HepG2 (cell line): Measurements from ENCODE around the gene THOC2. TPM values are rescaled to one million over a fixed set of nuclear protein-coding genes. Genes with fewer than 3 reads are reported as not detected.

Source experiments
- ATAC-seq: fragments of 200-7000 bp; cut with Tn5 transposase; 3 replicates; pipeline ENCODE4 v1.9.1; 2020; ENCODE audit warnings: mild to moderate bottlenecking, moderate library complexity
- BruUV-seq: library from RNA; stranded (reverse); fragments of 400-500 nt; replicated peaks from 2 replicates; lab custom pipeline; 2021; lab: Mats Ljungman, UMichigan
- CTCF ChIA-PET: fragments of 300-600 bp; formaldehyde crosslinking; extraction: SDS; loops from one replicate; lab custom pipeline; 2021; ENCODE audit warnings: low total read pairs, inconsistent platforms, low intra/inter-chr PET ratio; lab: Yijun Ruan, JAX
- POLR2A ChIA-PET: fragments of 350-600 bp; sonication (Branson Sonifier 250); formaldehyde crosslinking; loops from one replicate; lab custom pipeline; 2020; ENCODE audit warnings: antibody characterized with exemption, inconsistent platforms; lab: Yijun Ruan, JAX
- DNase-seq: peaks from one replicate; pipeline ENCODE4 v3.0.0-alpha.2; 2015; ENCODE audit warnings: low spot score
- FAIRE-seq: peaks from 3 replicates; lab custom pipeline; 2011; peaks lifted over from hg19 to GRCh38; lab: Jason Lieb, UNC
- H2AFZ ChIP-seq: one replicate; pipeline ENCODE4 v1.6.1; 2011; ENCODE audit warnings: low read length, inconsistent platforms
- H3K27ac ChIP-seq: fragments of 300-600 bp; 3 replicates; pipeline ENCODE4 v1.8.0; 2011; ENCODE audit warnings: mixed run types, mild to moderate bottlenecking, mixed read lengths, low read length, inconsistent platforms; ENCODE audit not compliant: insufficient read depth; ENCODE audit errors: extremely low read length
- H3K27me3 ChIP-seq, 2 experiments: fragments of 200-600 bp in 1 of 2; 2 replicates in 1 of 2; 3 replicates in 1 of 2; pipeline versions ENCODE4 v1.6.0 to v1.8.0; 2011; ENCODE audit warnings: low read length in 2 of 2, mild to moderate bottlenecking in 2 of 2, moderate library complexity in 2 of 2, inconsistent platforms in 1 of 2; ENCODE audit not compliant: insufficient read depth in 2 of 2, control insufficient read depth in 1 of 2
- H3K36me3 ChIP-seq, 2 experiments: fragments of 200-600 bp in 1 of 2; replicated peaks in 1 of 2; 2 replicates in 1 of 2; 3 replicates in 1 of 2; pipeline versions ENCODE4 v1.5.1 to v1.8.0; 2011; ENCODE audit warnings: low read length in 2 of 2, inconsistent platforms in 1 of 2; ENCODE audit not compliant: insufficient read depth in 2 of 2, control insufficient read depth in 1 of 2
- H3K4me1 ChIP-seq: 2 replicates; pipeline ENCODE4 v1.5.1; 2012; ENCODE audit warnings: low read length, inconsistent platforms; ENCODE audit not compliant: insufficient read depth
- H3K4me2 ChIP-seq: 2 replicates; pipeline ENCODE4 v1.6.0; 2011; ENCODE audit warnings: low read depth, low read length, inconsistent platforms
- H3K4me3 ChIP-seq, 3 experiments: fragments of 200-600 bp in 1 of 3; sonication (generic), shearing (Covaris generic) in 1 of 3; replicated peaks in 1 of 3; 2 replicates each; pipeline ENCODE4 v1.5.1; 2011 to 2016; ENCODE audit warnings: low read length in 3 of 3, inconsistent platforms in 2 of 3, low read depth in 2 of 3, mild to moderate bottlenecking in 2 of 3, control low read depth in 1 of 3, mixed read lengths in 1 of 3; ENCODE audit not compliant: insufficient read depth in 1 of 3
- H3K79me2 ChIP-seq: one replicate; pipeline ENCODE4 v1.6.1; 2011; ENCODE audit warnings: low read length, inconsistent platforms; ENCODE audit not compliant: insufficient read depth
- H3K9ac ChIP-seq: 2 replicates; pipeline ENCODE4 v1.6.0; 2011; ENCODE audit warnings: mild to moderate bottlenecking, low read depth, low read length, inconsistent platforms; ENCODE audit not compliant: insufficient read depth
- H3K9me3 ChIP-seq: 2 replicates; pipeline ENCODE4 v1.5.1; 2012; ENCODE audit warnings: mild to moderate bottlenecking, low read length
- H4K20me1 ChIP-seq: 2 replicates; pipeline ENCODE4 v1.6.0; 2011; ENCODE audit warnings: inconsistent platforms, mild to moderate bottlenecking, low read length, moderate library complexity; ENCODE audit not compliant: insufficient read depth
- ARNTL ChIP-seq: sonication (generic); formaldehyde crosslinking; IDR thresholded peaks from 2 replicates; pipeline ENCODE4 v1.4.0; 2020; ENCODE audit warnings: mild to moderate bottlenecking, missing genetic modification reagents
- FOXK1 ChIP-seq: sonication (generic); formaldehyde crosslinking; IDR thresholded peaks from 2 replicates; pipeline ENCODE4 v1.4.0; 2020; ENCODE audit warnings: low read depth, missing genetic modification reagents, borderline replicate concordance
- HDAC2 ChIP-seq: sonication (generic); formaldehyde crosslinking; IDR thresholded peaks from 2 replicates; pipeline ENCODE4 v1.4.0; 2020; ENCODE audit warnings: missing genetic modification reagents
- MIER3 ChIP-seq: IDR thresholded peaks from 2 replicates; pipeline ENCODE4 v1.6.1; 2016; ENCODE audit warnings: missing compliant biosample characterization, borderline replicate concordance
- MXD1 ChIP-seq: sonication (generic); formaldehyde crosslinking; IDR thresholded peaks from 2 replicates; pipeline ENCODE4 v1.4.0; 2020; ENCODE audit warnings: mild to moderate bottlenecking, missing genetic modification reagents
- PAWR ChIP-seq: sonication (generic); formaldehyde crosslinking; IDR thresholded peaks from 2 replicates; pipeline ENCODE4 v1.4.0; 2020; ENCODE audit warnings: missing genetic modification reagents, mild to moderate bottlenecking, borderline replicate concordance
- RARA ChIP-seq: IDR thresholded peaks from 2 replicates; pipeline ENCODE4 v1.6.1; 2016; ENCODE audit warnings: missing genetic modification reagents, missing compliant biosample characterization
- RCOR2 ChIP-seq: IDR thresholded peaks from 2 replicates; pipeline ENCODE4 v1.6.1; 2016; ENCODE audit warnings: missing biosample characterization, missing genetic modification reagents
- SMAD1 ChIP-seq: sonication (generic); formaldehyde crosslinking; IDR thresholded peaks from 2 replicates; pipeline ENCODE4 v1.4.0; 2020; ENCODE audit warnings: missing genetic modification reagents, low read depth, mild to moderate bottlenecking, borderline replicate concordance
- ZFP36L1 ChIP-seq: sonication (generic); formaldehyde crosslinking; IDR thresholded peaks from 2 replicates; pipeline ENCODE4 v1.8.0; 2022; ENCODE audit warnings: mild to moderate bottlenecking, missing genetic modification reagents, moderate library complexity
- ZNF230 ChIP-seq: sonication (generic); formaldehyde crosslinking; IDR thresholded peaks from 2 replicates; pipeline ENCODE4 v1.4.0; 2020; ENCODE audit warnings: mild to moderate bottlenecking, missing genetic modification reagents
- ZNF232 ChIP-seq: sonication (generic); formaldehyde crosslinking; IDR thresholded peaks from 2 replicates; pipeline ENCODE4 v1.4.0; 2020; ENCODE audit warnings: missing genetic modification reagents, borderline replicate concordance
- ZNF552 ChIP-seq: sonication (generic); formaldehyde crosslinking; IDR thresholded peaks from 2 replicates; pipeline ENCODE4 v1.9.0; 2022; ENCODE audit warnings: missing genetic modification reagents, mild to moderate bottlenecking, borderline replicate concordance
- ZNF839 ChIP-seq: sonication (generic); formaldehyde crosslinking; IDR thresholded peaks from 2 replicates; pipeline ENCODE4 v1.4.0; 2020; ENCODE audit warnings: missing genetic modification reagents, mild to moderate bottlenecking, borderline replicate concordance
- ZNF850 ChIP-seq: sonication (generic); formaldehyde crosslinking; conservative IDR thresholded peaks from 2 replicates; pipeline ENCODE4 v1.9.0; 2021; ENCODE audit warnings: mild to moderate bottlenecking, missing genetic modification reagents
- WGBS: methylation state at CpG from one replicate; pipeline ENCODE4 v1.1.6; 2017; ENCODE audit warnings: low lambda C conversion rate; 5-methylcytosine and 5-hydroxymethylcytosine counted together
- in situ Hi-C: cut with HindIII; loops from 2 replicates; pipeline ENCODE4 v1.10.0; 2017; ENCODE audit warnings: low pct_unique_long_range_greater_than_20kb; ENCODE audit not compliant: extremely low pct_ligation_motif_present
- intact Hi-C: fragments of 100-400 bp; cut with micrococcal nuclease; formaldehyde crosslinking; loops from one replicate; pipeline ENCODE4 v1.10.0; 2022; ENCODE audit not compliant: unreplicated experiment
- polyA plus RNA-seq, 8 experiments: library from polyadenylated mRNA; depleted of rRNA in 3 of 8; stranded (reverse) in 7 of 8; unstranded in 1 of 8; fragments of >200 nt; fragmentation: Illumina TruSeq in 4 of 8; extraction: Trizol in 4 of 8; gene quantifications; 2 replicates each; pipeline versions ENCODE4 v1.2.1 to v1.2.3, GENCODE V29; 2011 to 2016; ENCODE audit warnings: low read depth in 4 of 8, missing spikeins in 1 of 8, mixed read lengths in 1 of 8; ENCODE audit not compliant: insufficient read depth in 1 of 8
- total RNA-seq, 5 experiments: library from RNA; depleted of rRNA; stranded (reverse); fragments of >200 nt; fragmentation: Illumina TruSeq; extraction: Trizol; gene quantifications; 2 replicates each; pipeline ENCODE4 v1.2.3, GENCODE V29; 2016; ENCODE audit warnings: low read depth in 1 of 5

THOC2 gene
- total and polyA plus RNA-seq, 2 of the 13 experiments (the other 11 are each of a cell fraction or from before 2014, with no cell fraction given), result 87.1 to 101 TPM

- TF ChIP-seq RARA (CRISPR knock-in tag), result 0 out of 2 replicates have a peak, but pooled peaks have one; percentile 28
- no peak for TF ChIP-seq HDAC2
- TF ChIP-seq RCOR2 (CRISPR knock-in tag), result no peak
These were observed 141.9 kb downstream of the THOC2 start (continued) for GRCh38 chrX:123590842-123591486.

DNA sequence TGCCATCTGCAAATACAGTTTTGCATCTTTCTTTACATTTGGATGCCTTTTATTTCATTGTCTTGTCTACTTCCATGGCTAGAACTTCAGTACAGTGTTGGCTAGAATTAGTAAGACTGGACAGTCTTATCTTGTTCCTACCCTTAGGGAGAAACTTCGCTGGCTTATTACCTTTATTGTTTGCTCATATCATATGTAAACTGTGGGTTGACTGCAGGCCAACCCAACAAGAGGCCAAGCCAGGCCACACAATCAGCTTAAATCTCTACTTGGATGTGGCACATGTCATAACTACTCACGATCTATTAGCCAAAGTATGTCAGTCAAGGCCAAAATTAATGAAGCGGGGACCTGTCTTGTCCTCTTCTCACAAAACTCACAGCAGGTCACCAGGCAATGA, 144.1 kb downstream of the THOC2 start:
- DNase-seq (no peak), ATAC-seq (no peak), FAIRE-seq (no peak)
- peaks cover 8% of the 10 kb centered on the region; the same call in 1 of the 2 replicates for H3K4me1 ChIP-seq
- H4K20me1 ChIP-seq, result no peaks in the 10 kb centered on the region
- no TSS peak for BruUV-seq
- no peak overlapping the region for H3K4me3 ChIP-seq
- no peak overlapping the region for H3K9ac ChIP-seq
- TF ChIP-seq FOXK1 (CRISPR knock-in tag) (no peak), PAWR (CRISPR knock-in tag) (no peak), ZFP36L1 (CRISPR knock-in tag) (no peak), MIER3 (CRISPR knock-in tag) (no peak), ZNF850 (CRISPR knock-in tag) (no peak), ZNF232 (CRISPR knock-in tag) (no peak), ZNF230 (CRISPR knock-in tag) (no peak), ARNTL (CRISPR knock-in tag) (no peak), MXD1 (CRISPR knock-in tag) (no peak), SMAD1 (CRISPR knock-in tag) (no peak), ZNF839 (no peak), ZNF552 (CRISPR knock-in tag) (no peak)
- in situ Hi-C loops (no loop called here), intact Hi-C loops (no loop called here)
- no peak overlapping the region for H2AFZ ChIP-seq
- H3K36me3 ChIP-seq, result no peaks in the 10 kb centered on the region
- no peak overlapping the region for H3K4me2 ChIP-seq
- H3K79me2 ChIP-seq, result no peaks in the 10 kb centered on the region
- no peak overlapping the region for H3K27ac ChIP-seq
- ChIA-PET POLR2A (no interaction called here), CTCF (no interaction called here)
- H3K9me3 ChIP-seq, result no peaks in the 10 kb centered on the region
- 88% methylated on average over 3 of the region's 3 CpGs for WGBS
- H3K27me3 ChIP-seq, result no peaks in the 10 kb centered on the region
